Measurements from ENCODE around the gene FOXN1. TPM values are rescaled to one million over a fixed set of nuclear protein-coding genes. Genes with fewer than 3 reads are reported as not detected.

The FOXN1 gene
- polyA plus RNA-seq, 1 donor from 2014 or later: not detected

- peaks cover 0 to 4% (median 3%) of the 10 kb centered on the region in 3 donors for H3K4me1 Mint-ChIP-seq
- H3K4me3 Mint-ChIP-seq: no peak overlapping the region
- H3K27me3 Mint-ChIP-seq: no peaks in the 10 kb centered on the region
- H3K36me3 Mint-ChIP-seq: peaks cover 2% of the 10 kb centered on the region
- no peak overlapping the region for H3K27ac Mint-ChIP-seq
- H3K9me3 Mint-ChIP-seq: no peaks in the 10 kb centered on the region
Observed at GRCh38 chr17:28523876-28524275, 17.7 kb downstream of the FOXN1 start.

- Mint-ChIP-seq H3K4me3 (no peak overlapping the region), H3K27ac (no peak overlapping the region), H3K4me1 (peaks cover 0 to 3% (median 3%) of the 10 kb centered on the region in 3 donors), H3K9me3 (no peaks in the 10 kb centered on the region), H3K27me3 (no peaks in the 10 kb centered on the region), H3K36me3 (peaks cover 4% of the 10 kb centered on the region)
Observed at GRCh38 chr17:28524476-28525424, 18.6 kb downstream of the FOXN1 start.

GRCh38 chr17:28526381-28526780 lies 20.2 kb downstream of the FOXN1 start:
- no peaks in the 10 kb centered on the region for H3K9me3 Mint-ChIP-seq
- H3K36me3 Mint-ChIP-seq: peaks cover 4% of the 10 kb centered on the region
- no peak overlapping the region for H3K4me3 Mint-ChIP-seq
- H3K27ac Mint-ChIP-seq: no peak overlapping the region
- no peaks in the 10 kb centered on the region for H3K27me3 Mint-ChIP-seq
- H3K4me1 Mint-ChIP-seq: no peaks in the 10 kb centered on the region

GRCh38 chr17:28527181-28527681 lies 21.1 kb downstream of the FOXN1 start:
- peak overlapping the region in 1 of 3 donors; percentile 18 for H3K27ac Mint-ChIP-seq
- H3K4me1 Mint-ChIP-seq: no peaks in the 10 kb centered on the region
- peaks cover 4% of the 10 kb centered on the region for H3K36me3 Mint-ChIP-seq
- no peaks in the 10 kb centered on the region for H3K9me3 Mint-ChIP-seq
- no peak overlapping the region for H3K4me3 Mint-ChIP-seq
- H3K27me3 Mint-ChIP-seq: no peaks in the 10 kb centered on the region

- no peaks in the 10 kb centered on the region for H3K27me3 Mint-ChIP-seq
- no peak overlapping the region for H3K27ac Mint-ChIP-seq
- no peak overlapping the region for H3K4me3 Mint-ChIP-seq
- no peaks in the 10 kb centered on the region for H3K4me1 Mint-ChIP-seq
- H3K36me3 Mint-ChIP-seq: peaks cover 4% of the 10 kb centered on the region
- H3K9me3 Mint-ChIP-seq: no peaks in the 10 kb centered on the region
Observed at GRCh38 chr17:28527859-28528258, 21.7 kb downstream of the FOXN1 start.

- Mint-ChIP-seq H3K9me3 (no peaks in the 10 kb centered on the region), H3K4me1 (no peaks in the 10 kb centered on the region), H3K36me3 (peaks cover 4% of the 10 kb centered on the region), H3K4me3 (peak overlapping the region in 1 of 4 donors; percentile 28), H3K27me3 (peaks cover 1% of the 10 kb centered on the region), H3K27ac (no peak overlapping the region)
Observed at GRCh38 chr17:28528327-28529012, 22.3 kb downstream of the FOXN1 start.

- peaks cover 1% of the 10 kb centered on the region for H3K27me3 Mint-ChIP-seq
- no peaks in the 10 kb centered on the region for H3K4me1 Mint-ChIP-seq
- peaks cover 4% of the 10 kb centered on the region for H3K36me3 Mint-ChIP-seq
- no peak overlapping the region for H3K4me3 Mint-ChIP-seq
- no peak overlapping the region for H3K27ac Mint-ChIP-seq
- H3K9me3 Mint-ChIP-seq: no peaks in the 10 kb centered on the region
Observed at GRCh38 chr17:28529013-28529400, 22.9 kb downstream of the FOXN1 start.

- Mint-ChIP-seq H3K27me3 (peaks cover 1% of the 10 kb centered on the region), H3K27ac (no peak overlapping the region)
Observed at GRCh38 chr17:28530250-28530649, 24.1 kb downstream of the FOXN1 start.

GRCh38 chr17:28530926-28531325 lies 24.8 kb downstream of the FOXN1 start:
- Mint-ChIP-seq H3K27ac (no peak overlapping the region), H3K4me1 (no peaks in the 10 kb centered on the region), H3K4me3 (no peak overlapping the region), H3K27me3 (peaks cover 1% of the 10 kb centered on the region), H3K36me3 (peaks cover 1% of the 10 kb centered on the region), H3K9me3 (no peaks in the 10 kb centered on the region)

More at GRCh38 chr17:28530250-28530649, 24.1 kb downstream of the FOXN1 start:
- Mint-ChIP-seq H3K4me3 (no peak overlapping the region), H3K4me1 (no peaks in the 10 kb centered on the region), H3K9me3 (no peaks in the 10 kb centered on the region), H3K36me3 (peaks cover 1% of the 10 kb centered on the region)

GRCh38 chr17:28532050-28532960 lies 26.2 kb downstream of the FOXN1 start:
- peaks cover 1% of the 10 kb centered on the region for H3K36me3 Mint-ChIP-seq
- no peak overlapping the region for H3K4me3 Mint-ChIP-seq
- H3K9me3 Mint-ChIP-seq: no peaks in the 10 kb centered on the region
- peaks cover 1% of the 10 kb centered on the region for H3K27me3 Mint-ChIP-seq
- no peak overlapping the region for H3K27ac Mint-ChIP-seq
- no peaks in the 10 kb centered on the region for H3K4me1 Mint-ChIP-seq

- H3K9me3 Mint-ChIP-seq: no peaks in the 10 kb centered on the region
- peaks cover 1% of the 10 kb centered on the region for H3K36me3 Mint-ChIP-seq
- peaks cover 0 to 1% (median 0%) of the 10 kb centered on the region in 3 donors for H3K4me1 Mint-ChIP-seq
- H3K4me3 Mint-ChIP-seq: no peak overlapping the region
- H3K27ac Mint-ChIP-seq: no peak overlapping the region
- peaks cover 1% of the 10 kb centered on the region for H3K27me3 Mint-ChIP-seq
Observed at GRCh38 chr17:28533091-28533807, 27.1 kb downstream of the FOXN1 start.

- Mint-ChIP-seq H3K4me1 (peaks cover 0 to 1% (median 0%) of the 10 kb centered on the region in 3 donors), H3K27ac (peak overlapping the region in 1 of 3 donors; percentile 62), H3K36me3 (no peaks in the 10 kb centered on the region), H3K9me3 (no peaks in the 10 kb centered on the region), H3K4me3 (no peak overlapping the region), H3K27me3 (peaks cover 1% of the 10 kb centered on the region)
Observed at GRCh38 chr17:28534740-28535375, 28.7 kb downstream of the FOXN1 start.

- no peaks in the 10 kb centered on the region for H3K36me3 Mint-ChIP-seq
- no peaks in the 10 kb centered on the region for H3K9me3 Mint-ChIP-seq
- peaks cover 0 to 1% (median 0%) of the 10 kb centered on the region in 3 donors for H3K4me1 Mint-ChIP-seq
- no peak overlapping the region for H3K4me3 Mint-ChIP-seq
- peaks cover 1% of the 10 kb centered on the region for H3K27me3 Mint-ChIP-seq
- H3K27ac Mint-ChIP-seq: no peak overlapping the region
Observed at GRCh38 chr17:28536532-28537218, 30.5 kb downstream of the FOXN1 start.

Data from IgD-negative memory B cell (primary cell).